ENCODE results near the gene SNU13. TPM values are rescaled to one million over a fixed set of nuclear protein-coding genes. Genes with fewer than 3 reads are reported as not detected.

The SNU13 gene
- total RNA-seq, 1 donor from 2014 or later: 111 TPM

DNA sequence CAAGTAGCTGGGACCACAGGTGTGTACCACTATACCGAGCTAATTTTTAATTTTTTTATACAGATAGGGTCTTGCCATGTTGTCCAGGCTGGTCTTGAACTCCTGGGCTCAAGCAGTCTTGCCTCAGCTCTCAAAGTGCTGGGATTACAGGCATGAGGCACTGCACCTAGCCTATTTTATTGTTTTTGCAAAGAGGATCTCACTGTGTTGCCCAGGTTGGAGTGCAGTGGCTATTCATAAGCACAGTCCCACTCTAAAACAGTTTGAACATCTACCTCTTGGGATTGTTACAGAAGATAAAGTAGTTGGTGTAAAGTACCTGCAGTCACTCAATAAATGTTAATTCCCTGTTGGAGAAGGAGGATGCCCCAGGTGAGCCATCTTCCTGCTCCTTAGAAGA lies 38.4 kb downstream of the SNU13 start:
- H3K36me3 ChIP-seq: peaks cover 99% of the 10 kb centered on the region

DNA sequence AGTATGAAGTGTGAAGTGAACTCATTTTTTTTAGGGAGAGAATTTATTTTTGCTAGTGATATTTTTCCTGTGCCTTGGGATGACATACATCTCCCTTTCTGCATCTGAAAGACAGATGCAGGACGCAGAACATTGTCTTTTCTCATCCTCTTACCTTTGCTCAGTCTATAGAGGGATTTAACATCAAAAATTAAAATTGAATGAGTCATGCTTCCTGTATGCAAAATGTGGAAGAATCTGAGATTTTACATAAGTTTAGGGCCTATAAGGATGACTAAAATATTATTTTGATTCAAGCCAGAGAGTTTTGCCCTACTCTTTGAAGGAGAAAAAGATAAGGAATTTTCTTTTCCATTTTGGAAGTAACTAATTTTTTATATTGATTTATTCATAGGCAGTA lies 40.2 kb downstream of the SNU13 start:
- TF ChIP-seq, protein P1, sequence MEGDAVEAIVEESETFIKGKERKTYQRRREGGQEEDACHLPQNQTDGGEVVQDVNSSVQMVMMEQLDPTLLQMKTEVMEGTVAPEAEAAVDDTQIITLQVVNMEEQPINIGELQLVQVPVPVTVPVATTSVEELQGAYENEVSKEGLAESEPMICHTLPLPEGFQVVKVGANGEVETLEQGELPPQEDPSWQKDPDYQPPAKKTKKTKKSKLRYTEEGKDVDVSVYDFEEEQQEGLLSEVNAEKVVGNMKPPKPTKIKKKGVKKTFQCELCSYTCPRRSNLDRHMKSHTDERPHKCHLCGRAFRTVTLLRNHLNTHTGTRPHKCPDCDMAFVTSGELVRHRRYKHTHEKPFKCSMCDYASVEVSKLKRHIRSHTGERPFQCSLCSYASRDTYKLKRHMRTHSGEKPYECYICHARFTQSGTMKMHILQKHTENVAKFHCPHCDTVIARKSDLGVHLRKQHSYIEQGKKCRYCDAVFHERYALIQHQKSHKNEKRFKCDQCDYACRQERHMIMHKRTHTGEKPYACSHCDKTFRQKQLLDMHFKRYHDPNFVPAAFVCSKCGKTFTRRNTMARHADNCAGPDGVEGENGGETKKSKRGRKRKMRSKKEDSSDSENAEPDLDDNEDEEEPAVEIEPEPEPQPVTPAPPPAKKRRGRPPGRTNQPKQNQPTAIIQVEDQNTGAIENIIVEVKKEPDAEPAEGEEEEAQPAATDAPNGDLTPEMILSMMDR (IDR thresholded peaks at IDR 0.05): no peak
- Histone ChIP-seq H3K9me3 (no peaks in the 10 kb centered on the region), H3K27me3 (no peaks in the 10 kb centered on the region), H3K4me3 (no peak overlapping the region), H3K4me1 (no peaks in the 10 kb centered on the region), H3K27ac (no peak overlapping the region), H3K36me3 (peaks cover 97% of the 10 kb centered on the region)
- intact Hi-C loops (cut with DNase I): no loop called here
- DNase-seq (no peak), ATAC-seq (no peak)

More for the DNA sequence above, 38.4 kb downstream of the SNU13 start:
- H3K27me3 ChIP-seq: no peaks in the 10 kb centered on the region
- no peaks in the 10 kb centered on the region for H3K9me3 ChIP-seq
- intact Hi-C loops (cut with DNase I): no loop called here
- no peak overlapping the region for H3K4me3 ChIP-seq
- ATAC-seq (no peak), DNase-seq (no peak)
- H3K4me1 ChIP-seq: no peaks in the 10 kb centered on the region
- H3K27ac ChIP-seq: no peak overlapping the region
- TF ChIP-seq, protein P1 (IDR thresholded peaks at IDR 0.05): no peak

DNA sequence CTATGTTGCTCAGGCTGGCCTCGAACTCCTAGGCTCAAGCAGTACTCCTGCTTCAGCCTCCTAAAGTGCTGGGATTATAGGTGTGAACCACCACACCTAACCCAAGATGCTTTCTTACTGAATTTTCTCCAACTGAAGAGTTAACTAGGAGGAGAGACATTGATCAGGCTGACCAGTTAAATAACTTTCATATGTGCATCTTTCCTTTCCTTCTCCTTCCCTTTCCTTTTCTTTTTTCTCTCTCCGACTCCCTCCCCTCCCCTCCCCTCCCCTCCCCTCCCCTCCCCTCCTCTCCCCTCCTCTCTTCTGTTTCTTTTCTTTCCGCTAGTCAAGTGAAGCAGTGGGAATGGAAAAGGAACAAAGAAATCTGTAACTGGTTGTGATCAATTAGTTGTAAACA lies 40.9 kb downstream of the SNU13 start:
- peaks cover 97% of the 10 kb centered on the region for H3K36me3 ChIP-seq

DNA sequence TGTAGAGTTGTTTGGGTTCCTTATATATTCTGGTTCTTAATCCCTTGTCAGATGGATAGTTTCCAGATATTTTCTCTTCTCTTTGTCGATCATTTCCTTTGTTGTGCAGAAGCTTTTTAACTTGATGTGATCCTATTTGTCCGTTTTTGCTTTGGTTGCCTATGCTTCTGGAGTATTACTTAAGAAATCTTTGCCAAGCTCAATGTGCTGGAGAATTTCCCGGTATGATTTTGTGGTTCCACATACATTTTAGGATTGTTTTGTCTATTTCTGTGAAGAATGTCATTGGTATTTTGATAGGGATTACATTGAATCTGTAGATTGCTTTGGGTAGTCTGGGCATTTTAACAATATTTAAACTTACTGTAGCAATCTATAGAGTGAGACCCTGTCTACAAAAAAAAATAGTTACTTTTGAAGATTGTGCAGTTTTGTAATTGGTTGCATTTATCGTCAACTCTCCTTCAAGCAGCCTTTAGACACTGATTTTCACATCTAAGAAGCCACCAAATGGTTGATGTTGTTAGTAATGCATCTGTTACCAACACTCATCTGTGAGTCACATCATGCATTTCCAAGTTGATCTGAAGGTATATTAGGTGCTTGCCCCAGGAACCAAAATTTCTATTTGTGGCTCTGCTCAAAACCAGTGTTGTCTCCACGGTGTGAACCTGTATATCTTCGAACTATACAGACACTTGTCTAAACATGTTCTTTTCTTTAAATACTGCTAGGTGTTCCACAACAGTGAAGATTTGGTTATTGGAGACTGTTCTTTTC lies 46.1 kb downstream of the SNU13 start:
- Histone ChIP-seq H3K36me3 (peaks cover 99% of the 10 kb centered on the region), H3K4me1 (no peaks in the 10 kb centered on the region), H3K4me3 (no peak overlapping the region), H3K27me3 (no peaks in the 10 kb centered on the region), H3K27ac (no peak overlapping the region), H3K9me3 (no peaks in the 10 kb centered on the region)
- DNase-seq (no peak), ATAC-seq (no peak)
- intact Hi-C loops (cut with DNase I): no loop called here
- TF ChIP-seq, protein P1 (IDR thresholded peaks at IDR 0.05): no peak

More for the DNA sequence above, 40.9 kb downstream of the SNU13 start:
- TF ChIP-seq, protein P1 (IDR thresholded peaks at IDR 0.05): no peak
- intact Hi-C loops (cut with DNase I): no loop called here
- no peak for DNase-seq
- H3K4me3 ChIP-seq: no peak overlapping the region
- no peak for ATAC-seq
- no peak overlapping the region for H3K27ac ChIP-seq
- H3K9me3 ChIP-seq: no peaks in the 10 kb centered on the region
- H3K4me1 ChIP-seq: no peaks in the 10 kb centered on the region
- H3K27me3 ChIP-seq: no peaks in the 10 kb centered on the region

DNA sequence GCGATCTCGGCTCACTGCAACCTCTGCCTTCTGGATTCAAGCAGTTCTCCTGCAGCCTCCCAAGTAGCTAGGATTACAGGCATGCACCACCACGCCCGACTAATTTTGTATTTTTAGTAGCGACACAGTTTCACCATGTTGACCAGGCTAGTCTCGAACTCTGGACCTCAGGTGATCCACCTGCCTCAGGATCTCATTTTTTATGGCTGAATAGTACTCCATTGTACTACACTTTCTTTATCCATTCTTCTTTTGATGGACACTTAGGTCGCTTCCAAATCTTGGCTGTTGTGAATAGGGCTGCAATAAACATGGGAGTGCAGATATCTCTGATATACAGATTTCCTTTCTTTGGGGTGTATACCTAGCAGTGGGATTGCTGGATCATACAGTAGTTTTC lies 46.8 kb downstream of the SNU13 start:
- ATAC-seq: no peak
- no peak overlapping the region for H3K4me3 ChIP-seq
- no peak for DNase-seq
- intact Hi-C loops (cut with DNase I): no loop called here
- H3K27me3 ChIP-seq: no peaks in the 10 kb centered on the region
- H3K27ac ChIP-seq: no peak overlapping the region
- H3K36me3 ChIP-seq: peaks cover 99% of the 10 kb centered on the region
- no peaks in the 10 kb centered on the region for H3K4me1 ChIP-seq
- H3K9me3 ChIP-seq: no peaks in the 10 kb centered on the region
- TF ChIP-seq, protein P1 (IDR thresholded peaks at IDR 0.05): no peak
